GM12891 (cell line): ENCODE measurements around the gene GRAMD2B.

ENCODE experiments used
- DNase-seq: peaks from one replicate; pipeline ENCODE4 v3.0.0; 2011; ENCODE audit warnings: low spot score; ENCODE audit not compliant: insufficient read length
- FAIRE-seq: peaks from 2 replicates; lab custom pipeline; 2011; peaks lifted over from hg19 to GRCh38; lab: Jason Lieb, UNC
- PAX5 ChIP-seq: IDR thresholded peaks from 2 replicates; pipeline ENCODE4 v1.6.1; 2011; ENCODE audit warnings: low read length, moderate library complexity, mild to moderate bottlenecking; ENCODE audit not compliant: insufficient read depth, severe bottlenecking
- POLR2A ChIP-seq: IDR thresholded peaks from 2 replicates; pipeline ENCODE4 v1.6.1; 2011; ENCODE audit warnings: low read depth, low read length, control low read depth
- POLR2AphosphoS5 ChIP-seq: IDR thresholded peaks from 2 replicates; pipeline ENCODE4 v1.6.1; 2011; ENCODE audit warnings: low read depth, low read length, control low read depth
- POU2F2 ChIP-seq: IDR thresholded peaks from 2 replicates; pipeline ENCODE4 v1.6.1; 2011; ENCODE audit warnings: low read depth, mild to moderate bottlenecking, control low read depth, low read length, moderate library complexity
- SPI1 ChIP-seq: IDR thresholded peaks from 2 replicates; pipeline ENCODE4 v1.6.1; 2011; ENCODE audit warnings: low read depth, low read length, control low read depth
- TAF1 ChIP-seq: IDR thresholded peaks from 2 replicates; pipeline ENCODE4 v1.6.1; 2011; ENCODE audit warnings: low read depth, low read length, control low read depth

GRAMD2B gene

DNA sequence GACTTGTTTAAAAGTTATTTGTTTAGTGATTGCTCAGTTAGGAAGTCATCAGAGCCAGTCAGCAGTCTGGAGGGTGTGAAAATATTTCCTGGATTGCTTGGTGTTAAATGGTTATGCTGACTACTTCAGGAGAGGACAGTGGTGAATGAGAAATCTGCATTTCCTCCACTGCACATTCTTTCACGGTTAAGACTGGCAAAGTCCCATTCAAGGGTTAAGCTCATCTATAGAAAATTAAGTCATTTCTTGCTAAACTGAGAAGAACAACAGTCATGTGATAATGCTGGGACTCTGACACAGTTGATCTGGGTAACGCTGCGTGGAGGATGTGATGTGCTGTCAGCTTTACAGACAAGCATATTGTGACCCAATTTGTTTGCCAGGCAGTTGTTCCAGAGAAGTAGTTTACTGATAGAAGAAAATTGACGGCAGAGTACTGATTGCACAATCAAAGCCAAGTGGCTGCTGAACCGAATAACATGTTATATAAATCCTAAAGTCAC is 80.4 kb downstream of the GRAMD2B start:
- no peak for DNase-seq

DNA sequence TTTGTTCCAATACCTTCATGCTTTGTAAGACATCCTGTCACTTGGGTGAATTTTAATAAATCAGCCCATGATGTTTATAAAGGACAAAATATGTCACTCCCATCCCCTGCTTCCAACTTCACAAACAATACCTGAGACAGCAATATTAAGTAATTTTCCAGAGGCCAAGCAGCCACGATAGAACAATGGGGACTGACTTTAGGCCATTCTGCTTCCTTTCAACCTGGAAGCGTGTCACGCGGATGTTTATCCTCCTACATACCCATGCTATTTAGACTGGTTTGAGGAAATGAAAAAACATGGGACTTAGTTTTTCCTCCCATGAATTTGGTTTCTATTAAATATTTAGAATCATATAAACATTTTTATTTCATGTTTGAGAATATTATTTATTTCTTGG is 82.9 kb downstream of the GRAMD2B start:
- TF ChIP-seq POLR2A = no peak
- TF ChIP-seq POLR2AphosphoS5 = no peak
- TF ChIP-seq TAF1 = no peak
- no peak for TF ChIP-seq PAX5
- TF ChIP-seq POU2F2 = no peak
- TF ChIP-seq SPI1 = no peak
- no peak for FAIRE-seq
- no peak for DNase-seq

More for the DNA sequence above, 80.4 kb downstream of the GRAMD2B start:
- TF ChIP-seq PAX5 = no peak
- TF ChIP-seq SPI1 = no peak
- no peak for FAIRE-seq

DNA sequence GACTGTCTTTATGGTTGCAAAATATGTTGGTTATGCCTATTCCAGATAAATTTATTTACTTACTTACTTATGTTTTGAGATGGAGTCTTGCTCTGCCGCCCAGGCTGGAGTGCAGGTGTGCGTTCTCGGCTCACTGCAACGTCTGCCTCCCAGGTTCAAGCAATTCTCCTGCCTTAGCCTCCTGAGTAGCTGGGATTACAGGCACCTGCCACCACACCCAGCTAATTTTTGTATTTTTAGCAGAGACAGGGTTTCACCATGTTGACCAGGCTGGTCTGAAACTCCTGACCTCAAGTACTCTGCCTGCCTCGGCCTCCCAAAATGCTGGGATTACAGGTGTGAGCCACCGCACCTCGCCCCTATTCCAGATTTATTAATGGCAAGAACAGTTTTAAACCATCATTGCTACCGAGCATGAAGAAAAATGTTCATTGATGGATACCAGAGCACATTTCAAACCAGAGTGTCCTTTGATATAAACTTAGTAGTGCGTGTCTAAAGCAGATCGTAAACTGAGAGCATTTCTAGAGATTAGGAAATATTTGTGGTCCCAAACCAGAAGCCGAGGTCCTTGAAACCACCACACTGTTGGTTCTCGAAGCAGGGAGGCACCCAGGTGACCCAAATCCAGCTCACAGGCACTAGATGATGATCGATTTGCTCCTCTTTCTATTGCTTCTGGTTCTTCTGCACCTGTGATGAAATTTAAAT is 85.2 kb downstream of the GRAMD2B start:
- TF ChIP-seq TAF1 = no peak
- no peak for TF ChIP-seq PAX5
- TF ChIP-seq SPI1 = no peak
- TF ChIP-seq POLR2A = no peak
- no peak for TF ChIP-seq POLR2AphosphoS5
- no peak for TF ChIP-seq POU2F2

DNA sequence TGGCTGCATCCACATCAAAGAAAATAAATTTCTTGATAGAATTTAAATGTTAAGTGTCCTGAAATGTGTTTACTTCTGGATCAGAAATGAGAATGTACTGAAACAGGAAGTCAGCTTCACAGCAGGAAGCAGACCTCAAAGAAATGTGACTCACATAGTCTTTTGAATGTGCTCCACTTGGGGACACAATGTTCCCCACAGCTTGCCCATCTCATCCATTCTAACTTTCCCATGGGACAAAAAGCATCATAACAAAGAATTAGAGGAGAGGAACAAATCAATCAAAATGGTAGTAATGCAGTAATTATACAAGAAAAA is 85.7 kb downstream of the GRAMD2B start:
- TF ChIP-seq SPI1 = peak; percentile 50
- TF ChIP-seq POLR2A = no peak
- FAIRE-seq (no peak), DNase-seq (no peak)

More for the DNA sequence above, 85.2 kb downstream of the GRAMD2B start:
- no peak for FAIRE-seq
- DNase-seq = no peak

DNA sequence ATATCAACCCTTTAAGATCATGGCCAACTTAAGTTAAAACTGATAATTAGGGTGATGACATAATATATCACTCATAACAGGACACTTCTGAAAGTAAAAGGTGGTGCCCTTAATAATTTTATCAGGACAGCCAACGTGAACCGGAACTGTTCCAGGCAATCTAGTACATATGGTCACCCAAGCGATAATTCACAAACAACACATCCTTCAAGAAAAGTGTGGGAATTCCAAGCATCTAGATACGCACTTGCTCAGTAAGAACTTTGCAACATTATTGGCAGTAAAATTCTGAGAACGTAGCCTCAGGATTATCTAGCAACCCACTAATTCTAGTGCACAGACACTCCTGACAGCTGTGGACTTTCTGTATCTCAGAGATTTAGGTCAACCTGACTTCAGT is 86.1 kb downstream of the GRAMD2B start:
- FAIRE-seq (no peak), DNase-seq (no peak)
- TF ChIP-seq POLR2AphosphoS5 = no peak
- no peak for TF ChIP-seq PAX5
- TF ChIP-seq POLR2A = no peak
- TF ChIP-seq TAF1 = no peak
- TF ChIP-seq POU2F2 = no peak
- TF ChIP-seq SPI1 = no peak

DNA sequence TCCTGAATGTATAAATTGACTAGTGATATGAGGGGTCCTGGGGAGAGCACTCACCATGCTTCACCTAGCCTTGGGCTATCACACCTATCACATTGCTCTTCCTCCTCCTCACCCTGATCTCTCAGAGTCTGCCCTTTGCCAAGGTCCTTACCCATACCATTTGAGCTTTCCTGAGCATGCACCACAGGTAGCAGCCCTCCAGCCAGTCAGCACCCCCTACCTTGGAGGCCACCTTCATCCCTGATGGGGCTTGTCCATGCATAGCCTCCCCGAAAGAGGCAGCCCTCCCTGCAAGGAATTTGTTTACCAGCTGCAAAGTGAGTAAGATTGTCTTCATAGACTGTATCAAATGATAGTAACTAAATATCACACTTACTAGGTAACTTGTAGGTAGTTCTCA is 88.8 kb downstream of the GRAMD2B start:
- DNase-seq (no peak), FAIRE-seq (no peak)

DNA sequence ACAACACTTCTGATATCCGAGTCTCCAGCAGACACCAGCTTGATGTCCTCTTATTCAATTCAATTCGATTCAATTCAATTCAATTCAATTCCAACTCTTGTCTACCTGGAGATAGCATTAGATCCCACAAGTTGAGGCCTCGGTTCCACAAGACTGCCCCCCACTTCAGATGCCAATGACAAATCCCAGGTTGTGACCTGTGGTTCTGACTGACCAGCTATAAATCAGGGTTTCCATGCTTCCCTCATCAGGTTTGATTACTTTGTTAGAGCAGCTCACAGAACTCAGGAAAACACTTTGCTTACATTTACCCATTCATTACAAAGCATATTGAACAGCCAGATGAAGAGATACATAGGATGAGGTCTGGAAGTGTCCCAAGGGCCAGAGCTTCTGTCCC is 89.2 kb downstream of the GRAMD2B start:
- DNase-seq (no peak), FAIRE-seq (no peak)
- TF ChIP-seq SPI1 (no peak), POU2F2 (no peak), POLR2A (no peak), POLR2AphosphoS5 (no peak), PAX5 (no peak), TAF1 (no peak)

More for the DNA sequence above, 88.8 kb downstream of the GRAMD2B start:
- TF ChIP-seq POLR2A (no peak), POLR2AphosphoS5 (no peak), SPI1 (no peak), POU2F2 (no peak), TAF1 (no peak), PAX5 (no peak)

DNA sequence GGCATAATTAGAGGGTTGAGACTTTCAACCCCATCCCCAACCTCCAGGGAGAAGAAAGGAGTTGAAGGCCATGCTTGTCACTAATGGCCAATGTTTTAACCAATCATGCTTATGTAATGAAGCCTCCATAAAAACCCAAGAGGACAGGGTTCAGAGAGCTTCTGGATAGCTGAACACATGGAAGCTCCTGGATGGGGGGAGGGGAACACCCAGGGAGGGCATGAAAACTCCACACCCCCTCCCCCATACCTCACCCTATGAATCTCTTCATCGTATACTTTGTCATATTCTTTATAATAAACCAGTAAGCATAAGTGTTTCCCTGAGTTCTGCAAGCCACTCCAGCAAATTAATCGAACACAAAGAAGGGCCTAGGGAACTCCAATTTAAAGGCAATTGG is 90.1 kb downstream of the GRAMD2B start:
- DNase-seq = no peak
- no peak for FAIRE-seq
- no peak for TF ChIP-seq SPI1
- TF ChIP-seq POLR2A = no peak

DNA sequence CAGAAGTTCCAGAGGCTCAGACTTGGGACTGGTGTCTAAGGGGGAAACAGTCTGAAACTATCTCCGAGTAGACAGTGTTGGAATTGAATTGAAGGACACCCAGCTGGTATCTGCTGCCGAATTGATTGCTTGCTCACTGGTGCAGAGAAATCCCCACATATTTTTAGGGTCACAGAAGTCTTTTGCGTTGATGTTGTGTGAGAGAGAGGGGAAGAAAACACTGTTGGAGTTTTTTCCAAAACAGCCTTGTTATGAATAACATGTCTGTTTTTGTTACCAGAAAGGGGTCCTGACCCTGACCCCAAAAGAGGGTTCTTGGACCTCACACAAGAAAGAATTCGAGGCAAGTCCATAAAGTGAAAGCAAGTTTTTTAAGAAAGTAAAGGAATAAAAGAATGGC is 90.5 kb downstream of the GRAMD2B start:
- TF ChIP-seq POU2F2 (no peak), POLR2A (no peak), TAF1 (no peak), POLR2AphosphoS5 (no peak), SPI1 (no peak), PAX5 (no peak)
- FAIRE-seq (no peak), DNase-seq (no peak)

DNA sequence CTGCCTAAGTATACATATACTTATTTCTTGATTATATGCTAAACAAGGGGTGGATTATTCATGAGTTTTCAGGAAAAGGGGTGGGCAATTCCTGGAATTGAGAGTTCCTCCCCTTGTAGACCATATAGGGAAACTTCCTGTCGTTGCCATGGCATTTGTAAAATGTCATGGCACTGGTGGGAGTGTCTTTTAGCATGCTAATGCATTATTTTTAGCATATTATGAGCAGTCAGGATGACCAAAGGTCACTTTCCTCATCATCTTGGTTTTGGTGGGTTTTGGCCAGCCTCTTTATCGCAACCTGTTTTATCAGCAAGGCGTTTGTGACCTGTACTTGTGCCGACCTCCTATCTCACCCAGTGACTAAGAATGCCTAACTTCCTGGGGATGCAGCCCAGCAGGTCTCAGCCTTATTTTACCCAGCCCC is 90.9 kb downstream of the GRAMD2B start:
- TF ChIP-seq POLR2AphosphoS5 = no peak
- TF ChIP-seq POU2F2 = no peak
- TF ChIP-seq POLR2A = no peak
- TF ChIP-seq SPI1 = no peak
- TF ChIP-seq PAX5 = no peak
- no peak for FAIRE-seq
- DNase-seq = no peak
